Skin epidermis (tissue), 12 donors: ENCODE data around the gene TMEM74B.

Experiments
- H3K27ac ChIP-seq, 21 experiments: fragments of 200-600 bp; sonication (generic) in 11 of 21; one replicate each; pipeline ENCODE4 v1.5.0; 2020; ENCODE audit warnings: mild to moderate bottlenecking in 3 of 21, inconsistent platforms in 2 of 21, moderate library complexity in 2 of 21
- H3K4me3 ChIP-seq, 7 experiments: fragments of 200-600 bp; sonication (generic) in 2 of 7; one replicate each; pipeline ENCODE4 v1.5.0; 2020; ENCODE audit warnings: inconsistent platforms in 2 of 7, mild to moderate bottlenecking in 2 of 7, moderate library complexity in 1 of 7

TMEM74B gene

DNA sequence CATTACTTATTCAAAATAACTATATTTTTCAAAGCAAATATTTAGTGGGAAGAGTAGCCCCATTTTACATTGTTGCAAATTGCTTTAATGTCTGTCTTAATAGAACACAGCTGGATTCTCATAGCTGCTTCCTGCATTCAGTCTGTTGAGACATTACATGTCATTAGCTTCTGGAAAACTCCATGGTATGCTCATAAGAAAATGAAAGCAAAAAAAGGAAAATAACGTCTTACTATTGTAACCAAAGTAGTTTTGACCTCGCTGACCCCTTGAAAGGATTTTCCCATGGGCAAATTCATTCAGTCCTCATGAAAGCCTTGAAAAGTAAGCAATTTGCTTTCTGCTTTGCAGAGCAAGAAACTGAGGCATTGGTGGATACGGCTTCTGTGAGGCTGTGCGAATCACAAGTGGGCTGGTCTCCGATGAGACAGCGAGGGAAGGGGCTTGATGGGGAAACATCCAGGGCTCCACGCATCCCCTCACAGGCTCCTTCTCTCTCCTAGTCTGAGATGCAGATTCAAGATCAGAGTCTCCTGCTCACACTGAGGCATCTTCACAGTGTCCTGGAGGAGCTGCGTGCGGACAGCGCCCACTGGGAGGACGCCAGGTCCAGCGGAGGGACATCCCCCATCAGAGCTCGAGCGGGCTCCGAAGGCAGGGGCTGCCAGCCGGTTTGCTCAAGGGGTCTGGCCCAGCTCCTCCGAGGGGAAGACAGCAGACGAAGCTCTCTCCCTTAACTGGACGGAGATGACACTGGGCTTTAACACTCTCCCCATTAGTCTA is 21.8 kb upstream of the TMEM74B start:
- H3K4me3 ChIP-seq, result no peak overlapping the region
- H3K27ac ChIP-seq, result peak overlapping the region in 1 of 21 experiments; percentile 28

- Histone ChIP-seq H3K4me3 (no peak overlapping the region), H3K27ac (no peak overlapping the region)
Measured at GRCh38 chr20:1205802-1206201, 21.0 kb upstream of the TMEM74B start.

DNA sequence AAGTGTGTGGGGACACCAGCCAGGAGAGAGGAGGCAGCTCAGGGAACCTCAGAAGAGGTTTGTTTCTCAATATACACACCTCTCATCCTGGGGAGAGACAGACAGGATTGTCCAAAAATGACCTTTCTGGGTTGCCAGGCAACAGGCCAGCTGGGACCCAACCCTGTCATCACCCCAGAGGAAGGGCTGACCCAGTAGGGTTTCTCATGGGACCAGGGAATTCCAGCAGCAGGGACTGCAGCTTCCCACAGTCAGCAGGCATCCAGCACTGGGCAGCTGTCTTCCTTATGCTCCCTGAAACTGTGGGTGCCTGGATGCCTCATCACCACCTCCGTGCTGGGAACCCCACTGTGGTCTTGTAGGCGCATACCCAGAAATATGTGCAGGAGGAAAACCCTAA is 19.8 kb upstream of the TMEM74B start:
- Histone ChIP-seq H3K4me3 (no peak overlapping the region), H3K27ac (peak overlapping the region in 2 of 21 experiments; percentile 1 to 45)

GRCh38 chr20:1204113-1204512 is 19.3 kb upstream of the TMEM74B start:
- H3K27ac ChIP-seq, result peak overlapping the region in 5 of 21 experiments; percentile 1 to 45 (median 32)

DNA sequence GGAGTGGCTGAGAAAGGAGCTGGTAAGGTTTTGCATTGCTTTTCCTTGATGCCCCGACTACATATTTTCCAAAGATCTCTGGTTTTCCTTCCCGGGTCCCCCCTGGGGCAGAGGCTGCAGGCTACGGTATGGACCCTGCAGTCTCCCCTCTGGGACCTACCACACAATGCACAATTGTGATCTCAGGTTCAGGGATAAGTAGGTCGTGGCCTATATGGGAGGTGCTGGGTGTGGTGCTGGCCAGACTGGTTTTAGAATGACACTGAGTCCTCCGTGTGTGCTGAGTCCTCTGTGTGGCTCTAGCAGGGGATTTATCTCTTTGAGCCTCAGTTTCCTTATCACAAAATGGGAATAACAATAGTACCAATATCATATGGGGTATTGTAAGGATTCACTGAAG is 18.8 kb upstream of the TMEM74B start:
- no peak overlapping the region for H3K4me3 ChIP-seq
- H3K27ac ChIP-seq, result peak overlapping the region in 10 of 21 experiments; percentile 1 to 45 (median 26)

More at GRCh38 chr20:1204113-1204512, 19.3 kb upstream of the TMEM74B start:
- no peak overlapping the region for H3K4me3 ChIP-seq

GRCh38 chr20:1202762-1203504 is 18.2 kb upstream of the TMEM74B start, which contains the start of gene C20orf202:
Gene C20orf202, plus strand, starts transcription at chr20:1203454. Its CDS starts 132 bp downstream, at chr20:1203586.
- H3K27ac ChIP-seq, result peak within 1 kb of the TSS in 10 of 21 experiments; percentile 1 to 45 (median 26)
- no peak within 1 kb of the TSS for H3K4me3 ChIP-seq

DNA sequence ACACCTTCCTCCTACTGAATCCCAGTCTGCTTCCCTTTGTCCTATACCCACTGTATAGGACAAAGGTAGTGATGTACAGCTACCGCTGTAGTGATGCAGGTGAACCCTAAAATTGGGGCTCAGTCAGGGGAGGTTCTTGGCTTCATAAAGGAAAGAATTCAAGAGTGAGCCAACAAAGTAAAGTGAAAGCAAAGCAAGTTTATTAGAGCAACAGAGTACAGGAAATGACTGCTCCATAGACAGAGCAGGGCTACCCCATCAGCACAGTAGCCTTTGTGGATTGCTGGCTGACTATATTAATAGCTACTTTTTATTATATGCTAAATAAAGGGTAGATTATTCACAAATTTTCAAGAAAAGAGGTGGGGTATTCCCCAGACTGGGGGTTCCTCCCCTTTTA is 15.2 kb upstream of the TMEM74B start:
- Histone ChIP-seq H3K4me3 (no peak overlapping the region), H3K27ac (peak overlapping the region in 1 of 21 experiments; percentile 22)

GRCh38 chr20:1199212-1199873 is 14.6 kb upstream of the TMEM74B start:
- H3K4me3 ChIP-seq, result no peak overlapping the region
- peak overlapping the region in 1 of 21 experiments; percentile 22 for H3K27ac ChIP-seq

- H3K27ac ChIP-seq, result no peak overlapping the region
- no peak overlapping the region for H3K4me3 ChIP-seq
Measured at GRCh38 chr20:1198751-1199150, 14.0 kb upstream of the TMEM74B start.

- H3K4me3 ChIP-seq, result no peak overlapping the region
- no peak overlapping the region for H3K27ac ChIP-seq
Measured at GRCh38 chr20:1197801-1198200, 13.0 kb upstream of the TMEM74B start.

DNA sequence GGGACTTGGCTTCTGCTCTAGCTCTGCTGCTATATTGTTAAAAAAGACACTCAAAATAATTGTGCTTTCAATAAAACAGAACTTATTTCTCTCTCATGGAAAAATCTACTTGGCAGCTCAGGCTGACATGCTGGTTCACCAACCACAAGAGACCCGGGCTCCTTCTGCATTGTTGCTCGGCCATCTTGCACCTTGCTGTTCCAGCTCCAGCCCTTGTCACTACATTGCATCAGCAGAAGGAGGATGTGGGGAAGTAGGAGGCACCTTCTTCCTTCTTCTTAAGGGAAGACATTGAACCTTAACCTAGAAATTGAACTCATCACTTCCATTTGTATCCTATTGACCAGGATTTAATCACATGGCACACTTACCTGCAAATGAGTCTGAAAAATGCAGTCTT is 11.9 kb upstream of the TMEM74B start:
- H3K27ac ChIP-seq, result no peak overlapping the region
- no peak overlapping the region for H3K4me3 ChIP-seq

GRCh38 chr20:1195226-1195625 is 10.4 kb upstream of the TMEM74B start:
- no peak overlapping the region for H3K27ac ChIP-seq
- H3K4me3 ChIP-seq, result no peak overlapping the region

DNA sequence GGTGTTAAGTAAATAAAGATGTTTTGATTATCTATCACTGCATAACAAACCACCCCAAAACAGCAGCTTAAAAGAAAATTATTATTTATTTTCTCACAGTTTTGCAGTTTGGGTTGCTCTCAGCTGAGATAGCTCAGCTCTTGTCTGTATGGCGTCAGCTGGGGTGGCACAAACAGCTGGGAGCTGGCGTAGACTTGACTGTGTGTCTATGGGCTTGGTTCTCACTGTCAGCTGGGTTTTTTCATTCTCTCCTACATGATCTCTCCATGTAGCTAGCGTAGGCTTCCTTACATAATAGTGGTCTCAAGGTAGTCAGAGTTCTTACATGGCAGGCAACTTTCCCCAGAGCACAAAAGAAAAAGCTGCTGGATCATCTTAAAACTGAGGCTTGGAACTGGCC is 6.5 kb upstream of the TMEM74B start:
- Histone ChIP-seq H3K4me3 (no peak overlapping the region), H3K27ac (no peak overlapping the region)

- H3K4me3 ChIP-seq, result no peak overlapping the region
- no peak overlapping the region for H3K27ac ChIP-seq
Measured at GRCh38 chr20:1190847-1191246, 6.1 kb upstream of the TMEM74B start.

DNA sequence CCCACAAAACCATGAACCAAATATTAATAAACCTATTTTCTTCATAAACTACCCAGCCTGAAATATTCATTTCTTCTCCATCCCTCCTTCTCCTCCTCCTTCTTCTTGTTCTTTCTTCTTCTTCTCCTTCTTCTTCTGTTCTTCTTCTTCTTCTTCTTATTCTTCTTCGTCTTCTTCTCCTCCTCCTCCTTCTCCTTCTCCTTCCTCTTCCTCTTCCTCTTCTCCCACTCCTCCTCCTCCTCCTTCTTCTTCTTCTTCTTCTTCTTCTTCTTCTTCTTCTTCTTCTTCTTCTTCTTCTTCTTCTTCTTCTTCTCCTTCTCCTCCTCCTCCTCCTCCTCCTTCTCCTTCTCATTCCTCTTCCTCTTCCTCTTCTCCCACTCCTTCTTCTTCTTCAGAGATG is 5.0 kb upstream of the TMEM74B start:
- Histone ChIP-seq H3K27ac (no peak overlapping the region), H3K4me3 (no peak overlapping the region)

GRCh38 chr20:1188347-1188746 is 3.6 kb upstream of the TMEM74B start:
- H3K27ac ChIP-seq, result no peak overlapping the region
- no peak overlapping the region for H3K4me3 ChIP-seq

DNA sequence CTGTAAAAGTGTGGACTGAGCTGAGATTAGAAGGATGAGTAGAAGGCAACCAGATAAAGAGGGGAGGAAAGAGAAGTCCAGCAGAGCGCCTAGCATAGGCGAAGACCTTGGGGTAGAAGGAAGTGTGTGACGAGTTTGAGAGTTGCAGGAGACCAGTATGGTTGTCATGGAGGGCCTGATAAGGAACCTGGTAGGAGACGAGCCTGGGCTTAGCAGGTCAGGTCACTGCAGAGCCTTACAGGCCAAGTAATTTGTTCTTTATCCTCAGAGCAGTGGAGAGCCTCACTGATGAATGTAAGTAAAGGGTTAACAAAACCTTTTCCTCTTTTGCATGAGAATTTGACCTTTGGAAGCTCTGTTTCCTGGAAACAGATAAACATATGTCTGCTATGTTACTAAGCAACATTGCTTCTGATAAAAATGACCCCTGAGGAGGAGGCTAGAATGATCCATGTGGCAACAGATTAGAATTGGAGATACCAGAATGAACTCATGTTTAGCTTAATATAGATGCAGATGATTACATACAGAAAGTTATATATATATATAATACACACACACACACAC is 2.9 kb upstream of the TMEM74B start:
- no peak overlapping the region for H3K27ac ChIP-seq
- H3K4me3 ChIP-seq, result no peak overlapping the region

- Histone ChIP-seq H3K27ac (peak overlapping the region in 1 of 21 experiments; percentile 38), H3K4me3 (no peak overlapping the region)
Measured at GRCh38 chr20:1186367-1186991, 1.7 kb upstream of the TMEM74B start.

DNA sequence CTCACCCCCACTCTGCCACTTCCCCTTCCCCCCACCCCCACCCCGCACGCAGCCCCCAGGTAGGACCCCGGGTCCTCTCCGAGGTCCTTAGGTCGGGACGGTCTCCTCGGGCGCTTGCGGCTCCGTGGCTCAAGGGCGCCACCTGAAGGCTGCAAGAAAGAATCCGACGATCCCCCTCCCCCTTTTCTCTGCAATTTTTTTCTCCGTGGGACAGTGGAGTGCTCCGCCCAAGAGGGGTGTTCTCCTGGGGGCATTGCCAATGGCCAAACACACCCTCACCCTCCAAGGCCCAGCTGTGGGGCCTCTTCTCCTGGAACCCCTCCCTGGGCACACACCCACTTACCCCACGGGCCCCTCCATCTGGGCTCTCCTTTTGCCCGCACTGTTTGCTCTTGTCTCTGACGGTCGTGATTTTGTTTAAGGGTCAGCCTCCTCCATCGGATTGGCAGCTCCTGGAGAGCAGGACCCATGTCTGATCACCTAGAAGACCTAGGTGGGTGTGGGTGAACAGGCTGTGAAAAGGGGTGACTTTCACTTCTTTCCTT is 1.1 kb upstream of the TMEM74B start:
- Histone ChIP-seq H3K27ac (peak overlapping the region in 3 of 21 experiments; percentile 7 to 50 (median 43)), H3K4me3 (peak overlapping the region; percentile 36 to 60 (median 43))
